ENCODE results near the gene TAOK3.

DNA sequence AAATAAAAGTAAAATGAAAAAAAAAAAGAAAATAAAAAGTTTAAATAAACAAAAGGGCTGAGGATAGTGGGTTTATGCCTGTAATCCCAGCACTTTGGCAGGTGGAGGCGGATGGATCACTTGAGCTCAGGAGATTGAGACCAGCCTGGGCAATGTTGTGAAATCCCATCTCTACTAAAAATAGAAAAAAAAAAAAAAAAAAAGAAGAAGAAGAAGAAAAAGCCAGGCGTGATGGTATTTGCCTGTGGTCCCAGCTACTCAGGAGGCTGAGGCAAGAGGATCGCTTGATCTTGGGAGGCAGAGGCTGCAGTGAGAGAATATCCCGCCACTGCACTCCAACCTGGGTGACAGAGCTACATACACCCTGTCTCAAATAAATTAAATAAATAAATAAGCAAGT lies 3.9 kb downstream of the TAOK3 start:
- TF ChIP-seq, protein P1, sequence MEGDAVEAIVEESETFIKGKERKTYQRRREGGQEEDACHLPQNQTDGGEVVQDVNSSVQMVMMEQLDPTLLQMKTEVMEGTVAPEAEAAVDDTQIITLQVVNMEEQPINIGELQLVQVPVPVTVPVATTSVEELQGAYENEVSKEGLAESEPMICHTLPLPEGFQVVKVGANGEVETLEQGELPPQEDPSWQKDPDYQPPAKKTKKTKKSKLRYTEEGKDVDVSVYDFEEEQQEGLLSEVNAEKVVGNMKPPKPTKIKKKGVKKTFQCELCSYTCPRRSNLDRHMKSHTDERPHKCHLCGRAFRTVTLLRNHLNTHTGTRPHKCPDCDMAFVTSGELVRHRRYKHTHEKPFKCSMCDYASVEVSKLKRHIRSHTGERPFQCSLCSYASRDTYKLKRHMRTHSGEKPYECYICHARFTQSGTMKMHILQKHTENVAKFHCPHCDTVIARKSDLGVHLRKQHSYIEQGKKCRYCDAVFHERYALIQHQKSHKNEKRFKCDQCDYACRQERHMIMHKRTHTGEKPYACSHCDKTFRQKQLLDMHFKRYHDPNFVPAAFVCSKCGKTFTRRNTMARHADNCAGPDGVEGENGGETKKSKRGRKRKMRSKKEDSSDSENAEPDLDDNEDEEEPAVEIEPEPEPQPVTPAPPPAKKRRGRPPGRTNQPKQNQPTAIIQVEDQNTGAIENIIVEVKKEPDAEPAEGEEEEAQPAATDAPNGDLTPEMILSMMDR (IDR thresholded peaks at IDR 0.05), result no peak
- no peak for TF ChIP-seq POLR2A (IDR thresholded peaks at IDR 0.05)
